Upper lobe of left lung (tissue), 4 donors: Measurements from ENCODE around the gene TPRA1.

Experiments
- EP300 ChIP-seq, 4 donors: sonication (generic); formaldehyde crosslinking; IDR thresholded peaks; one replicate each; pipeline ENCODE4 v1.5.1; 2017; ENCODE audit warnings: antibody characterized with exemption in 4 of 4, control low read depth in 2 of 4
- POLR2A ChIP-seq, 4 donors: fragments of 450-650 bp; IDR thresholded peaks; one replicate each; pipeline ENCODE4 v1.5.1; 2016 to 2017; ENCODE audit warnings: antibody characterized with exemption in 4 of 4, mild to moderate bottlenecking in 2 of 4
- POLR2AphosphoS5 ChIP-seq, 2 donors: sonication (generic); formaldehyde crosslinking; IDR thresholded peaks; one replicate each; pipeline ENCODE4 v1.5.1; 2017; ENCODE audit warnings: antibody characterized with exemption in 2 of 2
- TF ChIP-seq, protein P1 (sequence below), 6 experiments: fragments of 450-650 bp in 4 of 6; fragments of 200-600 bp in 2 of 6; sonication (generic) in 2 of 6; IDR thresholded peaks; one replicate each; pipeline ENCODE4 v1.5.1; 2016 to 2019; ENCODE audit warnings: antibody characterized with exemption in 6 of 6

GRCh38 chr3:127637546-127637945, 47.0 kb upstream of the TPRA1 start:
- TF ChIP-seq POLR2A (IDR thresholded peaks at IDR 0.05) (no peak), EP300 (IDR thresholded peaks at IDR 0.05) (no peak), POLR2AphosphoS5 (IDR thresholded peaks at IDR 0.05) (no peak)
- TF ChIP-seq, protein P1, sequence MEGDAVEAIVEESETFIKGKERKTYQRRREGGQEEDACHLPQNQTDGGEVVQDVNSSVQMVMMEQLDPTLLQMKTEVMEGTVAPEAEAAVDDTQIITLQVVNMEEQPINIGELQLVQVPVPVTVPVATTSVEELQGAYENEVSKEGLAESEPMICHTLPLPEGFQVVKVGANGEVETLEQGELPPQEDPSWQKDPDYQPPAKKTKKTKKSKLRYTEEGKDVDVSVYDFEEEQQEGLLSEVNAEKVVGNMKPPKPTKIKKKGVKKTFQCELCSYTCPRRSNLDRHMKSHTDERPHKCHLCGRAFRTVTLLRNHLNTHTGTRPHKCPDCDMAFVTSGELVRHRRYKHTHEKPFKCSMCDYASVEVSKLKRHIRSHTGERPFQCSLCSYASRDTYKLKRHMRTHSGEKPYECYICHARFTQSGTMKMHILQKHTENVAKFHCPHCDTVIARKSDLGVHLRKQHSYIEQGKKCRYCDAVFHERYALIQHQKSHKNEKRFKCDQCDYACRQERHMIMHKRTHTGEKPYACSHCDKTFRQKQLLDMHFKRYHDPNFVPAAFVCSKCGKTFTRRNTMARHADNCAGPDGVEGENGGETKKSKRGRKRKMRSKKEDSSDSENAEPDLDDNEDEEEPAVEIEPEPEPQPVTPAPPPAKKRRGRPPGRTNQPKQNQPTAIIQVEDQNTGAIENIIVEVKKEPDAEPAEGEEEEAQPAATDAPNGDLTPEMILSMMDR (IDR thresholded peaks at IDR 0.05): no peak
